HEK293 (cell line): ENCODE measurements around the gene SKOR2.

ENCODE experiments used
- CTCF ChIA-PET: fragments of 350-600 bp; formaldehyde crosslinking; extraction: SDS; loops from one replicate; lab custom pipeline; 2021; ENCODE audit warnings: antibody characterized with exemption; lab: Yijun Ruan, JAX
- POLR2A ChIA-PET: fragments of 300-600 bp; formaldehyde crosslinking; extraction: SDS; loops from one replicate; lab custom pipeline; 2020; ENCODE audit warnings: antibody characterized with exemption, inconsistent platforms; lab: Yijun Ruan, JAX
- H3K27ac ChIP-seq: fragments of 200-500 bp; sonication (Bioruptor generic); 2 replicates; pipeline ENCODE4 v1.5.1; 2014; ENCODE audit warnings: low read depth, low read length, control low read depth, inconsistent platforms; ENCODE audit errors: extremely low read depth
- H3K36me3 ChIP-seq, 2 experiments: fragments of 200-500 bp in 1 of 2; sonication (Bioruptor generic) in 1 of 2; 1 replicate in 1 of 2; 2 replicates in 1 of 2; pipeline ENCODE4 v1.5.1; 2014 to 2017; ENCODE audit warnings: inconsistent platforms in 2 of 2, low read length in 2 of 2; ENCODE audit not compliant: control insufficient read depth in 2 of 2, insufficient read depth in 1 of 2
- H3K4me1 ChIP-seq: fragments of 200-500 bp; sonication (Bioruptor generic); 2 replicates; pipeline ENCODE4 v1.5.1; 2014; ENCODE audit warnings: mild to moderate bottlenecking, low read length, inconsistent platforms; ENCODE audit not compliant: control insufficient read depth, insufficient read depth
- H3K4me3 ChIP-seq: 2 replicates; pipeline ENCODE4 v1.5.1; 2011; ENCODE audit warnings: low read depth, mild to moderate bottlenecking, control low read depth, low read length, moderate library complexity
- H3K9me3 ChIP-seq: fragments of 200-500 bp; sonication (Bioruptor generic); 2 replicates; pipeline ENCODE4 v1.5.1; 2014; ENCODE audit warnings: low read depth, low read length, inconsistent platforms; ENCODE audit not compliant: control insufficient read depth, insufficient read depth
- GLI4 ChIP-seq: fragments of 450-650 bp; formaldehyde crosslinking; IDR thresholded peaks from 2 replicates; pipeline ENCODE4 v1.5.1; 2016; ENCODE audit warnings: missing biosample characterization, missing genetic modification characterization
- ZBTB1 ChIP-seq: fragments of 450-650 bp; formaldehyde crosslinking; IDR thresholded peaks from 2 replicates; pipeline ENCODE4 v1.5.1; 2016; ENCODE audit warnings: missing biosample characterization, missing genetic modification characterization
- ZNF114 ChIP-seq: fragments of 450-650 bp; formaldehyde crosslinking; IDR thresholded peaks from 2 replicates; pipeline ENCODE4 v1.5.0; 2017; ENCODE audit warnings: missing biosample characterization, missing genetic modification characterization
- ZNF169 ChIP-seq: fragments of 450-650 bp; formaldehyde crosslinking; IDR thresholded peaks from 2 replicates; pipeline ENCODE4 v1.5.1; 2016; ENCODE audit warnings: missing biosample characterization, missing genetic modification characterization
- ZNF23 ChIP-seq: fragments of 450-650 bp; formaldehyde crosslinking; IDR thresholded peaks from 2 replicates; pipeline ENCODE4 v1.5.1; 2016; ENCODE audit warnings: missing biosample characterization, missing genetic modification characterization, borderline replicate concordance
- ZNF514 ChIP-seq: fragments of 450-650 bp; formaldehyde crosslinking; IDR thresholded peaks from 2 replicates; pipeline ENCODE4 v1.5.1; 2016; ENCODE audit warnings: missing biosample characterization, missing genetic modification characterization
- ZNF654 ChIP-seq: fragments of 450-650 bp; formaldehyde crosslinking; IDR thresholded peaks from 2 replicates; pipeline ENCODE4 v1.5.1; 2016; ENCODE audit warnings: low read depth, missing biosample characterization, missing genetic modification characterization
- ZNF747 ChIP-seq: fragments of 450-650 bp; formaldehyde crosslinking; IDR thresholded peaks from 2 replicates; pipeline ENCODE4 v1.5.1; 2016; ENCODE audit warnings: missing biosample characterization, missing genetic modification characterization
- ZNF776 ChIP-seq: fragments of 450-650 bp; formaldehyde crosslinking; IDR thresholded peaks from 2 replicates; pipeline ENCODE4 v1.5.0; 2017; ENCODE audit warnings: missing biosample characterization, missing genetic modification characterization, borderline replicate concordance
- ZNF837 ChIP-seq: fragments of 450-650 bp; formaldehyde crosslinking; IDR thresholded peaks from 2 replicates; pipeline ENCODE4 v1.5.1; 2016; ENCODE audit warnings: missing biosample characterization, missing genetic modification characterization
- ZSCAN18 ChIP-seq: fragments of 450-650 bp; formaldehyde crosslinking; IDR thresholded peaks from 2 replicates; pipeline ENCODE4 v1.5.1; 2016; ENCODE audit warnings: missing biosample characterization, missing genetic modification characterization
- TF ChIP-seq, protein P1 (sequence below): fragments of 450-650 bp; formaldehyde crosslinking; IDR thresholded peaks from 2 replicates; pipeline ENCODE4 v1.5.1; 2016; ENCODE audit warnings: missing biosample characterization, missing genetic modification characterization
- TF ChIP-seq, protein P2 (sequence below): fragments of 450-650 bp; formaldehyde crosslinking; IDR thresholded peaks from 2 replicates; pipeline ENCODE4 v1.5.1; 2016; ENCODE audit warnings: missing biosample characterization, missing genetic modification characterization

The SKOR2 gene

DNA sequence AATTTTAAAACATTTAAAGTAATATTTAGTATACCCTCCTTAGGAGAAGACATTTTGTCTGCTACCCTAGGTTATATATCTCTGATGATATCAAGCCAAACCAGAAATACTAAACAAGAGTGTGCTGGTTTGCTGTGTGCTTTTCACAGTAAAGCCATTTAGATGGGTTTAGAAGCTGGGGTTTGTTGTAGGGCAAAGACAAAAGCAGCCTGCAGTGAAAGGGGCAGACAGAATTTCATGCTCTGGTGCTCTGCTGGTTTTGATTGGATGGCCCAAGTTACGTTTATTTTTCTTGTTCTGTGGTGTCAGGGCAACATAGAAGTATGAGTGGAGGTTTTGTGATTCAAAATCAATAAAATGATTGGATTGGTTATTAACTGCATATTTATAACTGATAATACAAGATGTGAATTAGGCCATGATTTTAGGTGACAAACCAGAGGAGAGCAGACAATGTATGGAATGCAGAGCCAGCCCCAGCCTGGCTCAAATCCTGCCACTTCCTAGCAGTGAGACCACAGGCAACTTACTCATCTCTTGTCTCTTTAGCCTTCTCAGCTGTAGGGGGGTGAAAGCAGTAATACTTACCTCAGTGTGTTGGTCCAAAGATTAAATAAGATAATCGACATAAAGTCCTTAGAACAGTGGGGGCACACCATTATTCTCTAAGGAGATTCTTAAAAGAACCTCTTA lies 44.4 kb downstream of the SKOR2 start:
- POLR2A ChIA-PET, result no interaction called here

GRCh38 chr18:47204908-47205522 lies 46.4 kb downstream of the SKOR2 start:
- Histone ChIP-seq H3K4me3 (no peak overlapping the region), H3K36me3 (no peaks in the 10 kb centered on the region), H3K9me3 (no peaks in the 10 kb centered on the region), H3K27ac (no peak overlapping the region), H3K4me1 (no peaks in the 10 kb centered on the region)
- CTCF ChIA-PET, result interaction anchor here (0.5 to 5.6 kb wide), 50 partner anchors 9 to 736 kb away, joined by 3 to 93 read pairs (median 4); partner anchors contain the start of gene HDHD2
- POLR2A ChIA-PET, result interaction anchor here (2.4 kb wide), 1 partner anchor 55 kb away, joined by 13 read pairs; the partner anchor contains the start of gene HDHD2
- TF ChIP-seq, protein P1, sequence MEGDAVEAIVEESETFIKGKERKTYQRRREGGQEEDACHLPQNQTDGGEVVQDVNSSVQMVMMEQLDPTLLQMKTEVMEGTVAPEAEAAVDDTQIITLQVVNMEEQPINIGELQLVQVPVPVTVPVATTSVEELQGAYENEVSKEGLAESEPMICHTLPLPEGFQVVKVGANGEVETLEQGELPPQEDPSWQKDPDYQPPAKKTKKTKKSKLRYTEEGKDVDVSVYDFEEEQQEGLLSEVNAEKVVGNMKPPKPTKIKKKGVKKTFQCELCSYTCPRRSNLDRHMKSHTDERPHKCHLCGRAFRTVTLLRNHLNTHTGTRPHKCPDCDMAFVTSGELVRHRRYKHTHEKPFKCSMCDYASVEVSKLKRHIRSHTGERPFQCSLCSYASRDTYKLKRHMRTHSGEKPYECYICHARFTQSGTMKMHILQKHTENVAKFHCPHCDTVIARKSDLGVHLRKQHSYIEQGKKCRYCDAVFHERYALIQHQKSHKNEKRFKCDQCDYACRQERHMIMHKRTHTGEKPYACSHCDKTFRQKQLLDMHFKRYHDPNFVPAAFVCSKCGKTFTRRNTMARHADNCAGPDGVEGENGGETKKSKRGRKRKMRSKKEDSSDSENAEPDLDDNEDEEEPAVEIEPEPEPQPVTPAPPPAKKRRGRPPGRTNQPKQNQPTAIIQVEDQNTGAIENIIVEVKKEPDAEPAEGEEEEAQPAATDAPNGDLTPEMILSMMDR (tag by site-specific recombination), result peak; percentile 32; the same call in 1 of the 2 replicates
- peak; percentile 44 for TF ChIP-seq ZNF654
- TF ChIP-seq GLI4 (tag by site-specific recombination), result no peak

More for the DNA sequence above, 44.4 kb downstream of the SKOR2 start:
- Histone ChIP-seq H3K4me3 (no peak overlapping the region), H3K4me1 (no peaks in the 10 kb centered on the region), H3K9me3 (no peaks in the 10 kb centered on the region), H3K27ac (no peak overlapping the region), H3K36me3 (no peaks in the 10 kb centered on the region)
- TF ChIP-seq ZNF776 (tag by site-specific recombination) (no peak), ZNF114 (tag by site-specific recombination) (no peak), ZNF747 (tag by site-specific recombination) (no peak), ZNF169 (no peak), ZNF514 (no peak), ZSCAN18 (tag by site-specific recombination) (no peak), ZBTB1 (tag by site-specific recombination) (no peak), ZNF837 (tag by site-specific recombination) (no peak), ZNF23 (tag by site-specific recombination) (no peak)
- TF ChIP-seq, protein P2, sequence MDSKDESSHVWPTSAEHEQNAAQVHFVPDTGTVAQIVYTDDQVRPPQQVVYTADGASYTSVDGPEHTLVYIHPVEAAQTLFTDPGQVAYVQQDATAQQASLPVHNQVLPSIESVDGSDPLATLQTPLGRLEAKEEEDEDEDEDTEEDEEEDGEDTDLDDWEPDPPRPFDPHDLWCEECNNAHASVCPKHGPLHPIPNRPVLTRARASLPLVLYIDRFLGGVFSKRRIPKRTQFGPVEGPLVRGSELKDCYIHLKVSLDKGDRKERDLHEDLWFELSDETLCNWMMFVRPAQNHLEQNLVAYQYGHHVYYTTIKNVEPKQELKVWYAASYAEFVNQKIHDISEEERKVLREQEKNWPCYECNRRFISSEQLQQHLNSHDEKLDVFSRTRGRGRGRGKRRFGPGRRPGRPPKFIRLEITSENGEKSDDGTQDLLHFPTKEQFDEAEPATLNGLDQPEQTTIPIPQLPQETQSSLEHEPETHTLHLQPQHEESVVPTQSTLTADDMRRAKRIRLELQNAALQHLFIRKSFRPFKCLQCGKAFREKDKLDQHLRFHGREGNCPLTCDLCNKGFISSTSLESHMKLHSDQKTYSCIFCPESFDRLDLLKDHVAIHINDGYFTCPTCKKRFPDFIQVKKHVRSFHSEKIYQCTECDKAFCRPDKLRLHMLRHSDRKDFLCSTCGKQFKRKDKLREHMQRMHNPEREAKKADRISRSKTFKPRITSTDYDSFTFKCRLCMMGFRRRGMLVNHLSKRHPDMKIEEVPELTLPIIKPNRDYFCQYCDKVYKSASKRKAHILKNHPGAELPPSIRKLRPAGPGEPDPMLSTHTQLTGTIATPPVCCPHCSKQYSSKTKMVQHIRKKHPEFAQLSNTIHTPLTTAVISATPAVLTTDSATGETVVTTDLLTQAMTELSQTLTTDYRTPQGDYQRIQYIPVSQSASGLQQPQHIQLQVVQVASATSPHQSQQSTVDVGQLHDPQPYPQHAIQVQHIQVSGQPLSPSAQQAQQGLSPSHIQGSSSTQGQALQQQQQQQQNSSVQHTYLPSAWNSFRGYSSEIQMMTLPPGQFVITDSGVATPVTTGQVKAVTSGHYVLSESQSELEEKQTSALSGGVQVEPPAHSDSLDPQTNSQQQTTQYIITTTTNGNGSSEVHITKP (tag by site-specific recombination), result no peak
- CTCF ChIA-PET, result interaction anchor here (0.6 to 1.1 kb wide), 4 partner anchors 106 to 547 kb away, joined by 3 to 7 read pairs (median 3); no protein-coding TSS in a partner anchor
